ENCODE measurements around the gene CD48.

GRCh38 chr1:160630523-160631451 lies 80.8 kb downstream of the CD48 start:
- no peak for TF ChIP-seq CTCF (optimal IDR thresholded peaks at IDR 0.05 in 1 of 3, IDR thresholded peaks at IDR 0.05 in 1 of 3, conservative IDR thresholded peaks at IDR 0.05 in 1 of 3; ENCODE audit: extremely low read depth in 1 of 3, insufficient read depth in 2 of 3, low read length in 3 of 3)
- TF ChIP-seq EZH2 (IDR thresholded peaks at IDR 0.05; ENCODE audit: low read length), result no peak

Measured in keratinocyte (primary cell).